ENCODE data around the gene GYPB.
"Not testable (repeated sequence)": the region's sequence is repeated elsewhere in the genome, so short reads cannot be mapped to it uniquely, and the experiment has no call there.

DNA sequence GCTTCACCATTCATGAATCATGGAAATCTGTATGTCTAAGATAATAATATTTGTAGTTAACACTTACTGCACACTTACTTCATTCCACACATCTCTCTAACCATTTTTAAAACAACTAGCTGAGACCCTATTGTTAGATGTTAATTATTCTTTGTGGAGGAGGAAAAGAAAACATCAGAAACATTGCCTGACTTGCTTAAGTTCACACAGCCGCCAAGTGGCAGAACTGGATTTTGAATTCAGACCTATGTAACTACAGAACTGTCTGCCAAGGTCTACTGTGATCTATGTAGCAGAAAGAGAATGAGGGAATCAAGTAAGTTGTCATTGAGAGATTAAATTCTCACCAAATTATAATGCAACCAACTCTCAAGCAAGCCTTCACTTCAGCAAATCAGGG, 11.2 kb downstream of the GYPB start:
- TF ChIP-seq, protein P1, sequence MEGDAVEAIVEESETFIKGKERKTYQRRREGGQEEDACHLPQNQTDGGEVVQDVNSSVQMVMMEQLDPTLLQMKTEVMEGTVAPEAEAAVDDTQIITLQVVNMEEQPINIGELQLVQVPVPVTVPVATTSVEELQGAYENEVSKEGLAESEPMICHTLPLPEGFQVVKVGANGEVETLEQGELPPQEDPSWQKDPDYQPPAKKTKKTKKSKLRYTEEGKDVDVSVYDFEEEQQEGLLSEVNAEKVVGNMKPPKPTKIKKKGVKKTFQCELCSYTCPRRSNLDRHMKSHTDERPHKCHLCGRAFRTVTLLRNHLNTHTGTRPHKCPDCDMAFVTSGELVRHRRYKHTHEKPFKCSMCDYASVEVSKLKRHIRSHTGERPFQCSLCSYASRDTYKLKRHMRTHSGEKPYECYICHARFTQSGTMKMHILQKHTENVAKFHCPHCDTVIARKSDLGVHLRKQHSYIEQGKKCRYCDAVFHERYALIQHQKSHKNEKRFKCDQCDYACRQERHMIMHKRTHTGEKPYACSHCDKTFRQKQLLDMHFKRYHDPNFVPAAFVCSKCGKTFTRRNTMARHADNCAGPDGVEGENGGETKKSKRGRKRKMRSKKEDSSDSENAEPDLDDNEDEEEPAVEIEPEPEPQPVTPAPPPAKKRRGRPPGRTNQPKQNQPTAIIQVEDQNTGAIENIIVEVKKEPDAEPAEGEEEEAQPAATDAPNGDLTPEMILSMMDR (IDR thresholded peaks at IDR 0.05) = not testable (repeated sequence)
- not testable (repeated sequence) for TF ChIP-seq ZFX (IDR thresholded peaks at IDR 0.05; ENCODE audit: borderline replicate concordance)

Measured in 22Rv1 (cell line).